ENCODE measurements around the gene DDX27. TPM values are rescaled to one million over a fixed set of nuclear protein-coding genes. Genes with fewer than 3 reads are reported as not detected.
"Not testable (repeated sequence)": the region's sequence is repeated elsewhere in the genome, so short reads cannot be mapped to it uniquely, and the experiment has no call there.

The DDX27 gene
- total RNA-seq, 1 donor from 2014 or later: 37.9 TPM

DNA sequence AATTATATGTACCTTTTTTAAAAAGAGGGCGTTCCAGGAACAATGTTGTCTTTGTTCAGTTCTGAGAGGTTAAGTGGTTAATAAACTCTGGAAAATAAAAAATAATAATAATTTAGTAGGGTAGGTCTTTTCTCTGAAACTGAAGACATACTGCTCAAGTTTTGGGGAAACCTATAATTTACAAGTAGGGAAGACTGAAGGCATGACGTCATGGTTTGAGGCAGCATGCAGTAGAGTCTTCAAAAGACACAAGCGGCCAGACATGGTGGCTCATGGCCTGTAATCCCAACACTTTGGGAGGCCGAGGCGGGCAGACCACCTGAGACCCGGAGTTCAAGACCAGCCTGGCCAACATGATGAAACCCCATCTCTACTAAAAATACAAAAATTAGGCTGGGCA, 45.0 kb upstream of the DDX27 start:
- Mint-ChIP-seq H3K4me3 (no peak overlapping the region), H3K4me1 (no peaks in the 10 kb centered on the region), H3K36me3 (peaks cover 21% of the 10 kb centered on the region), H3K27ac (no peak overlapping the region), H3K9me3 (no peaks in the 10 kb centered on the region), H3K27me3 (ENCODE audit: low read depth) (no peaks in the 10 kb centered on the region)
- TF ChIP-seq, protein P1, sequence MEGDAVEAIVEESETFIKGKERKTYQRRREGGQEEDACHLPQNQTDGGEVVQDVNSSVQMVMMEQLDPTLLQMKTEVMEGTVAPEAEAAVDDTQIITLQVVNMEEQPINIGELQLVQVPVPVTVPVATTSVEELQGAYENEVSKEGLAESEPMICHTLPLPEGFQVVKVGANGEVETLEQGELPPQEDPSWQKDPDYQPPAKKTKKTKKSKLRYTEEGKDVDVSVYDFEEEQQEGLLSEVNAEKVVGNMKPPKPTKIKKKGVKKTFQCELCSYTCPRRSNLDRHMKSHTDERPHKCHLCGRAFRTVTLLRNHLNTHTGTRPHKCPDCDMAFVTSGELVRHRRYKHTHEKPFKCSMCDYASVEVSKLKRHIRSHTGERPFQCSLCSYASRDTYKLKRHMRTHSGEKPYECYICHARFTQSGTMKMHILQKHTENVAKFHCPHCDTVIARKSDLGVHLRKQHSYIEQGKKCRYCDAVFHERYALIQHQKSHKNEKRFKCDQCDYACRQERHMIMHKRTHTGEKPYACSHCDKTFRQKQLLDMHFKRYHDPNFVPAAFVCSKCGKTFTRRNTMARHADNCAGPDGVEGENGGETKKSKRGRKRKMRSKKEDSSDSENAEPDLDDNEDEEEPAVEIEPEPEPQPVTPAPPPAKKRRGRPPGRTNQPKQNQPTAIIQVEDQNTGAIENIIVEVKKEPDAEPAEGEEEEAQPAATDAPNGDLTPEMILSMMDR (IDR thresholded peaks at IDR 0.05; ENCODE audit: unreplicated experiment): no peak
- no peak for DNase-seq (ENCODE audit: low spot score in 2 of 2, unreplicated experiment in 2 of 2)

DNA sequence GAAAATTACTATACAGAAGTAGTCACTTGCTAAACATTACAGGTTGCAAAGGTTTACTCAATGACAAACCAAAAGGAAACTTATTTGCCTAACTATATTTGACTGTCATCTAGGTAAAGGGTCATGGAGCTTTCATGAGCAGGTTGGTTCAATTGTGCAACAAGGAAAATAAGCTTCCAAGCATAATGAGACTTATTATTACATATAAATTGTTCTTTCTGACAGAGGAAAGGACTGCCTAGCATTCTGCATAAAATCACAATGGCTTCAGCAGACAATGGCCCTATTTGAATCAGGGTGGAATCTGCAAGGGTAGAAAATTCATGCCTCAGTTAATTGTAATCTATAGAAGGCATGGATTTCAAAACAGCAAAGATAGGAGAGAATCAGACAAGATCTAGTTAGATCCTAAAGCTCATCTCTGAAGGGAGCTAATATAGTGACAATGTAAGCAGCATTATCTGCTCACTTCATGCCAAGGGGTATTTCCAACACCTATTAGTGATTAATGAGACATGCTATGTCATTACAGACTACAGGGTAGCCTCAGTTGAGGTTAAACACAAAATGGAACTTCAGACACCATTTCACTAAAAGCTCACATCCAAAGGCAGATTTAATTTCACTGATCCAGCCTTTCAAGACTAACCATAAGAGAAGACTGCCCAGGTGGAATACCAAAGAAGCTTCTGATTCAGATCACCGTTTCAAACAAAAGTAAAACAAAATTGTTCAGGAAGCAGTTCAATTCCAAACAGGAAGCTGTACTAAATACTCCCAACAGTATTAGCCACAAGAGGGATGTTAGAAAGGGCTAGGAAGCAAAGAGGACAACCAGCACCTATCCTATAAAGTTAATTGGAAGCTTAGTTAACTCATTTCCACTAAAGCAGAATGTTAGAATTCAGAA, 39.6 kb upstream of the DDX27 start:
- peaks cover 26% of the 10 kb centered on the region for H3K4me1 Mint-ChIP-seq
- H3K9me3 Mint-ChIP-seq: no peaks in the 10 kb centered on the region
- no peaks in the 10 kb centered on the region for H3K27me3 Mint-ChIP-seq (ENCODE audit: low read depth)
- TF ChIP-seq, protein P1 (IDR thresholded peaks at IDR 0.05; ENCODE audit: unreplicated experiment): no peak
- peaks cover 10% of the 10 kb centered on the region for H3K36me3 Mint-ChIP-seq
- H3K27ac Mint-ChIP-seq: peak overlapping the region; percentile 5
- no peak for DNase-seq (ENCODE audit: low spot score in 2 of 2, unreplicated experiment in 2 of 2)
- H3K4me3 Mint-ChIP-seq: no peak overlapping the region

DNA sequence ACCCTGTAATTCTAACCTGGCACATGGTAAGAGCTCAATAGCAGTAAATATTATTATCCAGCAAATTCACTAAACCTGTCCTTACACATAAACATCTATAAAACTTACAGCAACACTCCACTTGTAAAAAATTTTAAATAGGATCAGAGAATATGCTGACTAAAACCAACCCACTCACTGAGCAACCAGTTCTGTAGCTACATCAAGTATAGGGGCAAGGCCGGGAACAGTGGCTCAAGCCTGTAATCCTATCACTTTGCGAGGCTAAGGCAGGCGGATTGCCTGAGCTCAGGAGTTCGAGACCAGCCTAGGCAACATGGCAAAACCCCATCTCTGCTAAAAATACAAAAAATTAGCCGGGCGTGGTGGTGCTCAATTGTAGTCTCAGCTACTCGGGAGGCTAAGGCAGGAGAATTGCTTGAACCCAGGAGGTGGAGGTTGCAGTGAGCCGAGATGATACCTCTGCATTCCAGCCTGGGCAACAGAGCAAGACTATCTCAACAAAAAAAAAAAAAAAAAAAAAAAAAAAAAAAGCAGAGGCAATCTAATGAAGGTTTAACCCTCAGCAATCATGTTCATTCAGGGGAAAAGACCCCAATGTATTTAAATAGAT, 37.8 kb upstream of the DDX27 start:
- TF ChIP-seq, protein P1 (IDR thresholded peaks at IDR 0.05; ENCODE audit: unreplicated experiment): no peak
- H3K36me3 Mint-ChIP-seq: peaks cover 8% of the 10 kb centered on the region
- no peak overlapping the region for H3K27ac Mint-ChIP-seq
- no peak overlapping the region for H3K4me3 Mint-ChIP-seq
- no peaks in the 10 kb centered on the region for H3K9me3 Mint-ChIP-seq
- peaks cover 40% of the 10 kb centered on the region for H3K4me1 Mint-ChIP-seq
- DNase-seq (ENCODE audit: low spot score in 2 of 2, unreplicated experiment in 2 of 2): no peak
- H3K27me3 Mint-ChIP-seq (ENCODE audit: low read depth): no peaks in the 10 kb centered on the region

DNA sequence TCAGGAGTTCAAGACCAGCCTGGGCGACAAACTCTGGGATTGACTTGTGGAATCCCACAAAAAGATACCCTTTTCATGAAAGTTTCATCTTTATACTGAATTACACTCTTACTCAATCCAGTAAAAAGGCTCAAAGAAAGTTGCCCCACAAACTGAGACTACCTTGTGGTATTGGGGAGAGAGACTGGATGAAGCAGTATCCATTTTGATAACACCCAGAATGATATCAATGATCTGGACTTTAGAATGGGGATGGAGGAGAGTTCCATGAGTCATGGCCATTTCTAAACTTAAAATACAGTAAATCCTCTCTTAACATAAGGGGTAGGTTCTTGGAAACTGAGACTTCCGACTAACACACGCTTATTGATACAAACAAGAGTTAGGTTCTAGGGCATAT, 35.8 kb upstream of the DDX27 start:
- no peak overlapping the region for H3K4me3 Mint-ChIP-seq
- TF ChIP-seq, protein P1 (IDR thresholded peaks at IDR 0.05; ENCODE audit: unreplicated experiment): no peak
- no peaks in the 10 kb centered on the region for H3K27me3 Mint-ChIP-seq (ENCODE audit: low read depth)
- DNase-seq (ENCODE audit: low spot score in 2 of 2, unreplicated experiment in 2 of 2): no peak
- no peaks in the 10 kb centered on the region for H3K36me3 Mint-ChIP-seq
- H3K9me3 Mint-ChIP-seq: no peaks in the 10 kb centered on the region
- H3K27ac Mint-ChIP-seq: no peak overlapping the region
- H3K4me1 Mint-ChIP-seq: peaks cover 45% of the 10 kb centered on the region

DNA sequence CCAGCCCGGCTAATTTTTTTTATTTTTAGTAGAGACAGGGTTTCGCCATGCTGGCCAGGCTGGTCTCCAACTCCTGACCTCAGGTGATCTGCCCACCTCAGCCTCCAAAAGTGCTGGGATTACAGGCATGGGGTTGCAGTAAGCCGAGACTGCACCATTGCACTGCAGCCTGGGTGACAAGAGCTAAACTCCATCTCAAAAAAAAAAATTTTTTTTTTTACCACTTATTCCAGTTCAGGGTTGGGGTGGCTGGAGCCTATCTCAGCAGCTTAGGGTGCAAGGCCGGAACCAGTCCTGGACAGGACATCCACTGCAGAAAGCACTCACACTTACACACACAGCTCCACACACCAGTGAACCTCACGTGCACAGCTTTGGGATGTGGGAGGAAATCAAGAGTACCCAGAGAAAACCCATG, 35.1 kb upstream of the DDX27 start:
- H3K9me3 Mint-ChIP-seq; DNase-seq (ENCODE audit: low spot score in 2 of 2, unreplicated experiment in 2 of 2): not testable (repeated sequence)

DNA sequence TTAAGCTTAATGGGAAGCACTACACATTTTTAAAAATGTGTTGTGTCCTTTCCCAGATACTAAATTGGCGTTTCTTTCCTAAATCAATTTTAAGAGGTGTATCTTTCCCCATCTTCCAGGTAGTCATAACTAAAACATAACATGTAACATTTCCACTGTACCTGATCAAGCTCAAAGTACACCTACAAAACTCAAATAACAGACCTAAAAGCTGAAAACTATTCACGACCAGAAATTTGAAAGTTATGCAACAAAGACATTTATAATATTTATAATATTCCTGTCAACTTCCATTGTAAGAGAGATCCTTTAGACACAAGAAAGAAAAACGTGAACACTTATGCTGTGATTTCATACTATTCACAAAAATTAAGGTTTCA, 34.5 kb upstream of the DDX27 start:
- H3K36me3 Mint-ChIP-seq: no peaks in the 10 kb centered on the region
- no peak overlapping the region for H3K27ac Mint-ChIP-seq
- H3K27me3 Mint-ChIP-seq (ENCODE audit: low read depth): no peaks in the 10 kb centered on the region
- DNase-seq (ENCODE audit: low spot score in 2 of 2, unreplicated experiment in 2 of 2): no peak
- TF ChIP-seq, protein P1 (IDR thresholded peaks at IDR 0.05; ENCODE audit: unreplicated experiment): no peak
- no peaks in the 10 kb centered on the region for H3K9me3 Mint-ChIP-seq
- no peak overlapping the region for H3K4me3 Mint-ChIP-seq
- peaks cover 42% of the 10 kb centered on the region for H3K4me1 Mint-ChIP-seq

More for the DNA sequence above, 35.1 kb upstream of the DDX27 start:
- not testable (repeated sequence) for H3K27ac Mint-ChIP-seq; H3K27me3 Mint-ChIP-seq (ENCODE audit: low read depth); H3K36me3 Mint-ChIP-seq; H3K4me3 Mint-ChIP-seq
- peaks cover 45% of the 10 kb centered on the region for H3K4me1 Mint-ChIP-seq

Data from mesothelial cell of epicardium (in vitro differentiated cells).